Vagina (tissue), 2 donors: ENCODE measurements around the gene RHOG.

Experiments used
- POLR2A ChIP-seq, 2 donors: fragments of 450-650 bp; IDR thresholded peaks; one replicate each; pipeline ENCODE4 v1.6.1; 2017; ENCODE audit warnings: antibody characterized with exemption in 2 of 2, mild to moderate bottlenecking in 2 of 2, moderate library complexity in 2 of 2
- POLR2AphosphoS5 ChIP-seq, 2 donors: sonication (generic); formaldehyde crosslinking; IDR thresholded peaks; one replicate each; pipeline ENCODE4 v1.9.0; 2017; ENCODE audit warnings: antibody characterized with exemption in 2 of 2, mild to moderate bottlenecking in 2 of 2, low read depth in 1 of 2; ENCODE audit not compliant: insufficient read depth in 1 of 2

GRCh38 chr11:3825473-3826154 lies 15.1 kb downstream of the RHOG start:
- no peak for TF ChIP-seq POLR2A (IDR thresholded peaks at IDR 0.05)
- TF ChIP-seq POLR2AphosphoS5 (IDR thresholded peaks at IDR 0.05; ENCODE audit: insufficient read depth in 1 of 2, low read depth in 1 of 2) = no peak
